ENCODE results near the gene STOML1. TPM values are rescaled to one million over a fixed set of nuclear protein-coding genes. Genes with fewer than 3 reads are reported as not detected.

The STOML1 gene
- 23.4 TPM for total RNA-seq

GRCh38 chr15:73991726-73992593, at the start of gene STOML1:
TSS of gene STOML1 (minus strand) at chr15:73992295. CDS start at chr15:73992223, 72 bp downstream.
- DNase-seq = peak; percentile 85

DNA sequence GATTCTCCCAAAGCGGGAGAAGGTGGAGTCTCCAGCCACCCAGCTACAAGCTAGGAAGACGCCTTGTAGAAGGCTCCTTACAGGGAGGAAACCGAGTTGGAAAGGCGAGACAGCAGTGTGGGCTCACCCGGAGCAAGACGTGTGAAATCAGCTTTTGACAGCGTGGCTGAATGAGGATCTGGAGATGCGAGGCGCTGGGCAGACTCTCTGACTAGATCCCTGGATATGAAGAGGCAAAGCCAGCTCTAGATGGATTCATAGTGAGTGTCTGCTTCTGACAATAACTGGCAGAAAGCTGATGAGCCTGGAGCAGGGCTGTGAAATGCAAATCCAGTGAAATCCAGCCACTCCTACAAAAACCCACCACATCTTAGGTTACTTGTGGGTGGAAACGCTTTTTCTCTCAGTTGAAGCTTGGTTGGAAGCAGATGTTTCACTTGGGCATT, 49.2 kb upstream of the STOML1 start:
- no peak for DNase-seq

DNA sequence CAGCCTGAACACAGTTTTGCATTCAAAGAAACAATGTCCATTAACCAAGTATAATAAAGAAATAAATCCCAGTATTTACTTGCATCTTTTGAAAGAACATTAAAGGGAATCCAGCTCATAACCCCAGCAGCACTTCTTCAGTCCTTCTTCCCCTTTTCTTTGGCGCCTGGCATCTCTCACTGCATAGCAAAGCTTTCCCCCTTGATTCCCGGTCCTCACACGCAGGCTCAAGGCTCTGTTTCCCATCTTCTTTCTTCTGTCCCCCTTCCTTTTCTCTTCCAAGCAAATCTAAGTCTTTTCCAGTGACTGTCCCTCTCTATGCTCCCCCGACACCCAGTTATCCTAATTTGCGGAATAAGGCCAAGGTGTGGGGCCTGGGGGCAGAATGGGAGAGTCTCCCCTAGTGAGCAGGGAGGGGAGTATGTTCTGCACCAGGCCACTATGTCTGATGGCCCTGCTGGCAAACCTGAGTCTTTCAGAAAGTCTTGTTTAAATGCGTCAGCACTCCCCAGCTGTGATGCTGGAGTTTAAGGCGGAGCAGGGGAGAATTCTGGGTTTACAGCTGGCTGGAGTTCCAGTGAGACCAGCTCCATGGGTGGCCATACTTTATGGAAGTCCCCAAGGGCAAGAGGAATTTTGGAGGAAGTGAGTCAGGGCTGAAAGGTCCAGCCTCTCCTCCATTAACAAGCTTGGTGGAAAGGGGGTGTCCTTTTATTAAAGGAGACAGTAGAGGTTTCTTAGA, 48.2 kb upstream of the STOML1 start:
- DNase-seq = no peak

DNA sequence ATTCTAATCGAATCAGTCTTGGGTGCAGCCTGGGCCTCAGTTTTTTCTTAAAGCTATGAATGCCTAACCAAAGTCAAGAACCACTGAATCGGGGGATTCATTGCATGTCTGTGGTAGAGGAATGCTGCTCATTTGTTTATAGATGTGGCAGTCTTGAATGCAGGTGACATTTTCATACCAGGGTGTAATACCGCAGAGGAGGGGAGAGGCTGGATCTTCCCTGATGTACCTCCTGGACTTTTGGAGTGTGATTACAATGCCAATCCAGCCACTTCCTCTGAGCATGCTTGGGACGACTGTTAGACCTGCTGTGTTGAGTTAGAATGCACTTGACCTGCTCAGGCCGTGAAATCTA, 47.5 kb upstream of the STOML1 start:
- DNase-seq = no peak

GRCh38 chr15:74038707-74039655, 46.9 kb upstream of the STOML1 start:
- DNase-seq = no peak

DNA sequence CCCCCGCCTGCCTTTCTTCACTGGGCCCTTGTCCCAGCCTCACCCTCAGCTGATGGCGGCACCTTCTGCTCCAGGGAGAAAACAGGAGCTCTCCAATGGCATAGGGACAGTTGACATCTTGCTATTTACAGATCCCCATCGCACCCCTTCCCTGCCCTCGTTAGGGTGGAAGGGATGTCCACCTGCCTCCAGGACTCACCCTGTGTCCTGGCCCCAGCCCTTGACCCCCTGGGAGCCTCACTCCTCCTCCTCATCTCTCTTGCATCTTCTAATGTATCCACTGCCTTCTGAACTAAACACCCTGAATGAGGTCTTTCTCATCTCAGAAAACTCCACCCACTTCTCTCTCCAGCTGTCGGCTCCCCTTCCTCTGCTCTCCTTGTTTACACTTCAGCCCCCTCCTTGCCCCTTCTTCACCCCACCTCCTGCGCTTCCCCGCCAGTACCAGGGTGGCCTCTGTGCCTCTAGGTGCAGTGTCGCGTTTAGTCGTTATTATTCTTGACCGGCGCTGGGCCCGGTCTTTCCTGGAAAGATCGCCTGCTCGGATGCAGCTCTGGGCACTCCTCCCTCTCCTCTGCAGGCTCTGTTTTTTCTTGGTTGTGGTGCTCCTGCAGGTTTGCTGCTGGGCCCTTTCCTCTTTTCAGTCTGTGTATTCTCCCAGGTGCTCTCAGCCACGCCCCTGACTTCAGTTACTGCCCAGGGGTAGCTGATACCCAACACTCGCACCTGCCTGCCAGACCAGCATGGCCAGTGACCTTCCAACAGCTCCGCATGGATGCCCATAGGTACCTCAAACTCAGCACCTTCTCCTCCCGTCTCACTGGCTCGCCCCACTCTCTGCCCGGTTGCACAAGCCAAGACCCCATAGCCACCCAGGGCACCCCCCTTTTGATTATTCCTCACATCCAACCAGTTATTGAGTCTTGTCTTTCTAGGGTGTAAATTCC, 45.3 kb upstream of the STOML1 start:
- no peak for DNase-seq

- peak; percentile 15 for DNase-seq
Observed at GRCh38 chr15:74036271-74037170, 44.4 kb upstream of the STOML1 start.

DNA sequence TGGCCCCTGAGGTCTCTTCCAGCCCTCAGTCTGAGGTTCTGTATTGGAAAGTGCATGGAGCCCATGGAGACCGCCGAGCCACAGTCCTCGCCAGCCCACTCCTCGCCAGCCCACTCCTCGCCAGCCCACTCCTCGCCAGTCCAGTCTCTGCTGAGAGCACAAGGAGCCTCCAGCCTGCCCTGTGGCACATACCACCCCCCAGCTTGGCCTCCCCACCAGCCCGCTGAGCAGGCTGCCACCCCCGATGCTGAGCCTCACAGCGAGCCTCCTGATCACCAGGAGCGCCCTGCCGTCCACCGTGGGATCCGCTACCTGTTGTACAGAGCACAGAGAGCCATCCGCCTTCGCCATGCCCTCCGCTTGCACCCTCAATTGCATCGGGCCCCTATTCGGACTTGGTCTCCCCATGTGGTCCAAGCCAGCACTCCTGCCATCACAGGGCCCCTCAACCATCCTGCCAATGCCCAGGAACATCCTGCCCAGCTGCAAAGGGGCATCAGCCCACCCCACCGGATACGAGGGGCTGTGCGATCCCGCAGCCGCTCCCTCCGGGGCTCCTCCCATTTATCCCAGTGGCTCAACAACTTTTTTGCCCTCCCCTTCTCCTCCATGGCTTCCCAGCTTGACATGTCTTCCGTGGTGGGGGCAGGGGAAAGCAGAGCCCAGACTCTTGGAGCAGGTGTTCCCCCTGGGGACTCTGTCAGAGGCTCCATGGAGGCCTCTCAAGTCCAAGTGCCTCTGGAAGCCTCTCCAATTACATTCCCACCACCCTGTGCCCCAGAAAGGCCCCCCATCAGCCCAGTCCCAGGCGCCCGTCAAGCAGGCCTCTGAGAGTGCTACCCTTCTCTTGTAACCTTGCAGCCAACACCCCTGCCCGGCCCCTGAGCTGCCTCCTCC, 43.3 kb upstream of the STOML1 start:
- DNase-seq = no peak

- DNase-seq = no peak
Observed at GRCh38 chr15:74034206-74034755, 42.2 kb upstream of the STOML1 start.

- no peak for DNase-seq
Observed at GRCh38 chr15:74032606-74033561, 40.8 kb upstream of the STOML1 start.

DNA sequence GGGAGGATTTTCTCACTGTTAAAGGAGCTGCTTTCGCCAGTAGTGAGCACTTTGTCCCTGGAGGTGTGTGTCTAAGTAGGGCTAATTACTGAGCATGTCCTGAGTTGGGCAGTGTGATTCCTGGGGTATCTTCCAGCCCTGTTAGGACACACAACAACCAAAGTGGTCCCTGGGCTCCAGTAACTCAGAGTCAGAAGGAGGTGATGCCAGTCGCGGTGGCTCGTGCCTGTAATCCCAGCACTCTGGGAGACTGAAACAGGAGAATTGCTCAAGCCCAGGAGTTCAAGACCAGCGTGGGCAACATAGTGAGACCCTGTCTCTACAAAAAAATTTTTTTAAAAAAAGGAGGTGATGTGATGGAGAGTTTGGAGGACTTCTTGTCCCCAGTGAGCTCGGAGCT, 40.0 kb upstream of the STOML1 start:
- no peak for DNase-seq

GRCh38 chr15:74028646-74029045, 36.6 kb upstream of the STOML1 start:
- no peak for DNase-seq

- no peak for DNase-seq
Observed at GRCh38 chr15:74027688-74028087, 35.6 kb upstream of the STOML1 start.

DNA sequence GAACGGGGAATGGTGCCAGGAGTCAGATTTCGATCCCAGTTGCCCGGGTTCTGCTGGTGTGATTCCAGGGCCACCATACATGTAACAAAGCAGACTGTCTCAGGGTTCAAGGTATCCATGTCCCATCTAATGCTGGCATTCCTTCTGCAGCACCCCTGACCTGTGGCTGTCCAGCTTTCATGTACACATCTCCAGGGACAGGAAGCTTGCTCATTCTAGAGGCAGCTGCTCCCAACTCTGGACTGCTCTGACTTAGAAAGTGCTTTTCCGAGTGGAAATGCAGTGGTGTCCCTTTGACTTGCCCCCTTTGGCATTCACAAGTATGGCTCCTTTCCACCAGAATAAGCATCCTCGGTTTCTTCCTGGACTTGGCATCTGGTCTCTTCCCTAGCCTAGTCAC, 33.3 kb upstream of the STOML1 start:
- DNase-seq = no peak

GRCh38 chr15:74024687-74025086, 32.6 kb upstream of the STOML1 start:
- no peak for DNase-seq

DNA sequence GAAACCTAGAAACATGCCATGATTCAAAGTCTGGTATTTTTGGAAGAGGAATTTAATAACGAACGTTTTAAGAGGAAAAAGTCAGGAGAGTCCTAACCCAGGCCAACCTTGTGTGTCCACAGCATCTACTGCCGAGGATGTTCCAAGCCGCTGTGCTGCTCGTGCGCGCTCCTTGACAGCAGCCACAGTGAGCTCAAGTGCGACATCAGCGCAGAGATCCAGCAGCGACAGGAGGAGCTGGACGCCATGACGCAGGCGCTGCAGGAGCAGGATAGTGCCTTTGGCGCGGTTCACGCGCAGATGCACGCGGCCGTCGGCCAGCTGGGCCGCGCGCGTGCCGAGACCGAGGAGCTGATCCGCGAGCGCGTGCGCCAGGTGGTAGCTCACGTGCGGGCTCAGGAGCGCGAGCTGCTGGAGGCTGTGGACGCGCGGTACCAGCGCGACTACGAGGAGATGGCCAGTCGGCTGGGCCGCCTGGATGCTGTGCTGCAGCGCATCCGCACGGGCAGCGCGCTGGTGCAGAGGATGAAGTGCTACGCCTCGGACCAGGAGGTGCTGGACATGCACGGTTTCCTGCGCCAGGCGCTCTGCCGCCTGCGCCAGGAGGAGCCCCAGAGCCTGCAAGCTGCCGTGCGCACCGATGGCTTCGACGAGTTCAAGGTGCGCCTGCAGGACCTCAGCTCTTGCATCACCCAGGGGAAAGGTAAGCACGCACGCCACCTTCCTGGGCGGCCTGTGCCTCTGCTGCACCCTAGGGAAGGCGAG, 30.8 kb upstream of the STOML1 start:
- no peak for DNase-seq

DNA sequence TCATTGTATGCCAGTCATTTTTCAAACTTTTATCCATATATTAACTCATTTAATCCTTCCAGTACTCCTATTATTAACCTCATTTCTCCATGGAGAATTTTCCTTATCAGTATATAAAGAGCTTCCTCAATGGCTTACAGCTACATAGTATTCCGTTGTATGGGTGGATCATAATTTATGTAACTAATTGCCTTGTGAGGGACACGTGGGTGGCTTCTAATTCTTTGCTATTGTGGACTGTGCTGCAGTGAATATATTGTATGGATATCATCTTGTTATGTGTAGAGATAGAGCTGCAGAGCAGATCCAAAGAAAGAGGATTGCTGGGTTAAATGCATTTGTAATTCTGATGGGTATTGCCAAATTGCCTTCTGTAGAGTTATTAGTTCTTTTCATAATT, 27.6 kb upstream of the STOML1 start:
- DNase-seq = no peak
